GM19372 (cell line): ENCODE data around the gene GLYR1.

ENCODE experiments used
- ATAC-seq: cut with Tn5 transposase; IDR thresholded peaks from one replicate; pipeline ENCODE4 v1.9.1; 2021; ENCODE audit warnings: mild to moderate bottlenecking, low read depth, moderate library complexity; ENCODE audit not compliant: unreplicated experiment

The GLYR1 gene

DNA sequence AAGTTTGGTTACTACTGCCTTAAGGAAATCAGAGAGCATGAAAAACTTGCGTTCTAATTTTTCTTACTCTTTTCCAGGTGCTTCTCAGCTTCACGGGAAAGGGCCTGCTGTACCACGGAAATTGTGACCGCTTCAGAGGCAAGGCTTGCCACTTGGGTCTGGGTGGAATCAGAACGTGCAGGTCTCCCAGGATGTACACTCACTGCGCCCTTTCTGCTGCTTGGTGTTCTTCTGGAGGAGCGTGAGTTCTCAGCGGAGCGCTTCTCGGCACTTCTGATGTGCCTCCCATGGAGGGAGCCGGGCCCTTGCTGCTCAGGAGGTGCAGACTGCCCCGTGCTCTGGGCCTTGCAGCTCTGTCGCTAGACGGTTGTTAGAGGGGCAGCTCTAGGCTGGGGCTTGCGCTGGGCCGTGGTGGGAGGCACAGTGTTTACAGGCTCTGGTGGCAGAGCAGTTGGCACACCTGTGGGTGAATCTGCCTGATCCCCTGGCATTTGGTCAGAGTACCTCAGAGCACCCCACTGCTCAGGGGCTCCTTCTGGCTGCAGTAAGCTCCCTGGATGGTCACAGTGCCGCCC, 33.0 kb upstream of the GLYR1 start:
- no peak for ATAC-seq

DNA sequence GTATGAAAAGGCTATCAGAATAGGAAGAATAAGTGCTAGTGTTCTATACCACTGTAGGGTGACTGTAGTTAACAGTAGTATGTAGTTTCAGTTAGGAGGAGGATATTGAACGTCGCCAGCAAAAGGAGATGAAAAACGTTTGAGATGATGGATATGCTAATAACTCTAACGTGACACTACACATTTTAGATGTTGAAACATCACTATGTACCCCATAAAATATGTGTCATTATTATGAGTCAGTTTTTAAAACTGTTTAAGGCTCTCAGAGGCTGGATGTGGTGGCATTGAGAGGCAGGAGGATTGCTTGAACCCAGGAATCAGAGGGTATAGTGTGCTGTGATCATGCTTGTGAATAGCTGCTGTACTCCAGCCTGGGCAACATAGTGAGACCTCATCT, 32.0 kb upstream of the GLYR1 start:
- ATAC-seq: no peak

DNA sequence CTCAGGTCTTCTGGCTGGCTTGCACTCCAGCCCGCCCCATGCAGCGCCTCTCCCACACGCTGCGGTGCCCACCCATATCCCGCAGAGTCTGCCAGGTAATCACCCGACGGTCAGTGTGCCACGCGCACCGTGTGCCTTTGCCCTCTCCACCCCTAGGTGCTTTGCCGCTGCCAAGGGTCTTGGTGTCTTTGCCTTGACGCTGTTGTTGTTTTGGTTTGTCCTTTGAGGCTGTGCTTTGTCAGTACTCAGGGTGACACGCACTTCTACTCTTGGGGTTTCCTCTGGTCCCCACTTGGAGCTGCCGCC, 30.2 kb upstream of the GLYR1 start:
- no peak for ATAC-seq

DNA sequence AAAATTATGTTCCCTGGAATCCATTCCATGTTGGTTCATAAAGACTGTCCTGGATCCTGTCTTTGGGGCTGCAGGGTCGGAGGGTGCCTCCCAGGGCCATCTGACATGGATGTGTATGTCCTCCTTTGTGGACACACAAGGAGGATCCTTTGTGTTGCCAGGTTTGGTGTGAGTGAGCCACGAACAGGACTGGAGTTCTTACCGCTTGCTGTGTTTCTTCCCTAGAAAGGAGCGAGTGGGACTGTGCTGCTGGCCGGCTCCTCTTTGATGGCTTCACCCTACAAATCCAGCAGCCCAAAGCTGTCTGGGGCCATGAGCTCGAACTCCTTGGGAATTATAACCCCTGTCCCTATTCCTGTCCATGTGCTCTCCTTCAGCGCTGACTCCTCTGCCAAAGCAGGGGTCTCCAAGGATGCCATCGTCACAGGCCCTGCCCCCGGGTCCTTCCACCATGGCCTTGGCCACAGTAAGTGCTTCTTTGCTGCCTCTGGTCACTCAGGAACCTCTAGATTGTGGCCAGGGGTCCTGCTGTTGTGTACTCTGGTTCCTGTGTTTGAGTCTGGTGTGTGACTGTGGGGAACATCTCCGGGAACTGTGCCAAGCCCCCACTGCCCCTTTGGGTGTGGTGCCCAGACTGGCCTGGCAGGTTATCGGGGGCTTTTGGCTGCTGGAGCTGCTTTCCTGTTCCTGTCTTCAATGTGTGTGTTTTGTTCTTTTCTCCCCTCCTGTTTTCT, 29.7 kb upstream of the GLYR1 start:
- no peak for ATAC-seq

DNA sequence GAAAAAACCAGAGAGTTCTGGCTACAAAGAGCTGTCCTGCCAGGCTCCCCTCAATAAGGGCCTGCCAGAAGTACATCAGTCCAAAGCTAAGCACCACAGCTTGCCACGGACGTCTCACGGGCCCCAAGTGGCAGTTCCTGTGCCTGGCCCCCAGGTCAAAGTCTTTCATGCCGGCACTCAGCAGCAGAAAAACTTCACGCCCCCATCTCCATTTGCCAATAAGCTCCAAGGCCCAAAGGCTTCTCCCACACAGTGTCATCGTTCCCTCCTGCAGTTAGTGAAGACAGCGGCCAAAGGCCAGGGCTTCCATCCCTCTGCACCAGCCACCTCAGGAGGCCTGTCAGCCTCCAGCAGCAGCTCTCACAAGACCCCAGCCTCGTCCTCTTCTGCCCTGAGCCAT, 27.6 kb upstream of the GLYR1 start:
- ATAC-seq: no peak

DNA sequence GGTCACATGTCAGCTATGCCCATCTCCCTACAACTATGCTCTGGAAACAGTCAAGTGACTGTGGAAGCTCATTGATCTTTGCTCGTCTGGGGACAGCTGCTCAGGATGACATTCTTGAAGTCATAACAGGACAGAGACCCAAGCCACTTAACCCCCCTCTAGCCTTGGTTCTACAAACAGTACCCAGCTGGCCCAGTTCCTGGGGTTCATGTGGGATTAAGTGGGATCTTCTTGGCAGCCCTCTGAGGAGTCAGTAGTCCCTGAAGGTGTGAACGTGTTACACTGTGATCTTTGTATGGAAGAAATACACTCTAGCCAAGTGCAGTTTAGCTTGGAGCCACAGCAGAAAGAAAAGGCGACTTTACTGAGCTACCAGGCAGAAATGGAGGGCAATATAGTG, 26.0 kb upstream of the GLYR1 start:
- no peak for ATAC-seq

DNA sequence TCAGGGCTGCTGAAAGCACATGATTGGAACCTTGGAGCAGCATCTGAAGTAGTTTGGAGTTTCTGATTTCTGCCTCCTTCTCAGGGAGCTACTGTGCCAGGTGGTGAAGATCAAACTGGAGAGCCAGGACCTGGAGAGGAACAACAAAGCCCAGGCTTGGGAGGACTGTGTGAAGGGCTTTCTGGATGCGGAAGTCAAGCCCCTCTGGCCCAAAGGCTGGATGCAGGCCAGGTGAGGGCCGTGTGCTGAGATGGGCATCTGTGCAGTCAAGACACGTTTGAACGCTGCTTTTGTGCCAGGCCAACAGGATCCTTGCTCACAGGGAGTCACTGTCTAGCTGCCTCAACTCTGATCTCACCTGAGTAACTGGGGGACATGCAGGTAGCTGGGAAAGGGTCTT, 24.0 kb upstream of the GLYR1 start:
- ATAC-seq: no peak

DNA sequence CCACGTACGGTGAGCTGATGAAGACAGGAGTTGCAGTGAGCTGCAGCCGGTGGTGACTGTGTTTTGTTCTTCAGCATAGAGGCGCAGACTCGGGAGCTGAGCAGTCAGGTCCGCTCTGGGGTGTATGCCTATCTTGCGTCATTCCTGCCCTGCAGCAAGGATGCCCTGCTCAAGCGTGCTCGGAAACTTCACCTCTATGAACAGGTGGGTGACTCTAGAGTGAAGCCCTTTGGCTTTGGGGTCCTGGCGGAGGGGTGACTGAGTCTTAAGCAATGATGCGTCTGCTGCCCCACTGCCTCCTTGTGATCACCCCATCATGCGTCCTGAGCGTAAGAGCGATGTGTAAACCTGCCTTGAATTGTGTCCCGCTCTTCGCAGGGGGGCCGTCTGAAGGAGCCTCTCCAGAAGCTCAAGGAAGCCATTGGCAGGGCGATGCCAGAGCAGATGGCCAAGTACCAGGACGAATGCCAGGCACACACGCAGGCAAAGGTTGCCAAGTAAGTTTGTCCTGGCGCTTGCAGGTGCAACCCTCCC, 23.1 kb upstream of the GLYR1 start:
- no peak for ATAC-seq

DNA sequence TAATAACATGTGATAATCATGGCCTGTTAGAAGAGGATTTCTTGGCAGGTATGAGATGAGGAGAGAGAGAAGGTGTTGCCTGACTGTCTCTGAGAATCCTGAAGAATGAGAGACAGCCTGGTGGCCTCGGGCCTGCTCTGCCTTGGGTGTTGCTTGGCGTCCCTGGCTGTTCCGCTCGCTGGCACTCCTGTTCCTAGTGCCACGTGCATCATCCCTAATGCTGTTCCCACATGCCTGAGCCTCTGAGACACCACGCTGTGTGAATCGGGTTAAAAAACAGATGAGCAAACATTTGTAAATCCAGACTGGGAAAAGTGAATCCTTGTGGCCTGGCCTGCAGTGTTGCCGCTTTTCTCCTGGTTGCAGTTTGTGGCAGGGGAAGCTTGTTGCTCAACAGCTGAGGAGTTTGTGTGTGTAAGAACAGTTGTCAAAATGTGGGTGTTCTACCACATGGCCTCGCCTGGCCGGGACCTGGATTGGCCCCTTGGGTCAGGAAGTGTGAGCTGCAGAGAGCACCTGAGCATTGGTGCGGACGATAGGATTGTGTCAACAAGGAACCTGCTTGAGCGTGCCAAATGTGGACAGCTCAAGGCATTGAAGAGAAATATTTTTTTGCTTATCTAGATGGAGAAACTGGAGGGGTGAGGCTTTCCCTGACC, 22.2 kb upstream of the GLYR1 start:
- ATAC-seq: no peak

DNA sequence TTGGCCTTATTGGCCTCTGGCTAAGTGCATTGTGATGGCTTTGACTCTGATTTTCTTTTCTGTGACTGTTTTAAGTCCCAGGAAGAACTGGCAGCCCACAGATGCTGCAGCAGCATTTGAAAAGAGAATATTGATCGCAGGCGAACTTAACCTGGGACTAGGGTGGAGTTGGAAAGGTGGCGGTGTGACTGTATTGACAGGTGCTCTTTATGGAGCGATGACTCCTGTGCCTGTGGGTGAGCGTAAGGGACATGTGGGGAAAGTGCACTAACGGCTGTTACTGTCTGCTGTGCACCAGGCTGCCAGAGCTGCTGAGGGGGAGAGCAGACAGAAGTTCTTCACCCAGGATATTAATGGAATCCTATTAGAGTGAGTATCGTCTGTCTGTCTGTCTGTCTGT, 21.4 kb upstream of the GLYR1 start:
- ATAC-seq: no peak

DNA sequence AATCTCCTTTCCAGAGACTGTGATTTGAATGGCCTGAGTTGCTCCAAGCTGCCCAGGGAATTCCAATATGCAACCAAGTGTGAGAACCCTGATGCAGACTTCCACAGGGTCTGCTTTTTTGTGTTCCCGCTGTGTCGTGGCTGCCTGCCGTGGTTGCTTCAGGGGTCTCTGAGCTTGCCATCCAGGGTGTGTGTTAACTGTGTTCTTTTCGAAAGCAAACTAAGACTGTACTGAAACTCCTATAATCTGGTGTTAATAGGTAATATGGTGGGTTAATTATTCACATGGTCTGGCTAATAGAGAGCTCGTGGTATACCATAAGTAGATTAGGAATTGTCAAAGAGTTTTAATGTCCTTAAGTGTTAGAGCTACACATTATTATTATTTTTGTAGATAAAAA, 20.9 kb upstream of the GLYR1 start:
- no peak for ATAC-seq

DNA sequence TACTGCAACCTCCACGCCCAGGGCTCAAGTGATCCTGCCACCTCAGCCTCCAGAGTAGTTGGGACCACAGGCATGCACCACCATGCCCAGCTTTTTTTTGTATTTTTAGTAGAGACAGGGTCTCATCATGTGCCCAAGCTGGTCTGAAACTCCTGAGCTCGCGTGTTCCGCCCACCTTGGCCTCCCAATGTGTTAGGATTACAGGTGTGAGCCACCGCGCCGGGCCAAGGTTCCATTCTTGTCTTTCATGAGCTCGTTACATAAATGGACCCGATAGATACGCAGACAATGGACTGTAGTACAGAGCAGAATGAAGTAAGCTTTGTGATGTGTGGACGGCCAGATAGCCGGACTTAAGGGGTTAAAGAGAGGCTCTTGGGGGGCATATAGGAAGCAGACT, 19.5 kb upstream of the GLYR1 start:
- ATAC-seq: no peak

DNA sequence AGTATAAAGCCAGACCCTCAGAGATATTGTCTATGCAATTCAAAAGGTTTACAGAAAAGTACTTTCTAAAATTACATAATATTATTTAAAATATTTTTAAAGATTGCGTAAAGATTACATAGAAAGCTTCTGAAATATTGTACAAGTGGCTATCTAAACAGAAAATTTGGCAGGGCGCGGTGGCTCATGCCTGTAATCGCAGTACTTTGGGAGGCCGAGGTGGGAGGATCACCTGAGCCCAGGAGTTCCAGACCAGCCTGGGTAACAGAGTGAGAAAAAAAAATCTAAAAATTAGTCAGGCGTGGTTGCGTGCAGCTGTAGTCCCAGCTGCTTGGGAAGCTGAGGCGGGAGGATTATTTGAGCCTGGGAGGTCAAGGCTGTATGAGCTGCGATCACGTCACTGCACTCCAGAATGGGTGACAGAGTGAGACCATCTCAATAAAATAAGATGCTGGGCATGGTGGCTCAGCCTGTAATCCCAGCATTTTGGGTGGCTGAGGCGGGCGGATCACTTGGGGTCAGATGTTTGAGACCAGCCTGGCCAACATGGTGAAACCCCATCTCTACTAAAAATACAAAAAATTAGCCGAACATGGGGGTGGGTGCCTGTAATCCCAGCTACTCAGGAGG, 18.3 kb upstream of the GLYR1 start:
- no peak for ATAC-seq

DNA sequence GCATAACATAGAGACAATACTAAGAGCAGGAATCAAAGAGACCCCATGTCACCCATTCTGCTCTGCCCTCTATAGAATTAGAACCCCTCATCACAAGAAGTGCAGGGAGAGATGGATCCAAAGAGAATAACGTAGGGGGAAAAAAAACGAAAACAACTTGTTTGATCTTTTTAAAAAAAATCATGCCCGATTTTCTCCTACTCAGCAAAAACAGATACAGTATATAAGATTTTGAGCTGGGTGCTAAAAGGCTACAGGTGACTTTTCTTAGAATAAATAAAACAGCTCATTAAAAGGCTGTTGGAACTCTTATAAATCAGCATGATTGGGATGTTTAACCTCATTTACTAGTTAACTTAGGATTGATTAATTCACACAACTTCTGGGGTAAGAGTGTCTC, 17.6 kb upstream of the GLYR1 start:
- ATAC-seq: no peak

DNA sequence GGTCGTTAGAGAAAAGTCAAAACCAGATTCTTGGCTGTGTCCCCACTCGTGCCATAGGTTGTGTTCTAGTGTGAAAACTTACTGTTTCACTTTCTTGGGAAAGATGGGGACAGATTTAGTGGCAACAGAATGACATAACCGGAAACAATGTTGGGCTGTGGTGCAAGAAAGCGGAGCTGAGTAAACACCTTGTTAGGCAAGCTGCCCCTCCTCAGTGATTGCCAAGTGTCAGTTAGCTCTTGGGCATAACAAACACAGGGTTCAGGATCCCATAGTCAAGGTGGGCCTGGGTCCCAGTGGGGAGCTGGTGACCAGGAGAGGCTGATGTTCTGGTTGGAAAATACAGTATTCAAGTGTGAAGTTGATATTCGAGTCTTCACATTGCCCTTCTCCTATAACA, 15.6 kb upstream of the GLYR1 start:
- no peak for ATAC-seq

DNA sequence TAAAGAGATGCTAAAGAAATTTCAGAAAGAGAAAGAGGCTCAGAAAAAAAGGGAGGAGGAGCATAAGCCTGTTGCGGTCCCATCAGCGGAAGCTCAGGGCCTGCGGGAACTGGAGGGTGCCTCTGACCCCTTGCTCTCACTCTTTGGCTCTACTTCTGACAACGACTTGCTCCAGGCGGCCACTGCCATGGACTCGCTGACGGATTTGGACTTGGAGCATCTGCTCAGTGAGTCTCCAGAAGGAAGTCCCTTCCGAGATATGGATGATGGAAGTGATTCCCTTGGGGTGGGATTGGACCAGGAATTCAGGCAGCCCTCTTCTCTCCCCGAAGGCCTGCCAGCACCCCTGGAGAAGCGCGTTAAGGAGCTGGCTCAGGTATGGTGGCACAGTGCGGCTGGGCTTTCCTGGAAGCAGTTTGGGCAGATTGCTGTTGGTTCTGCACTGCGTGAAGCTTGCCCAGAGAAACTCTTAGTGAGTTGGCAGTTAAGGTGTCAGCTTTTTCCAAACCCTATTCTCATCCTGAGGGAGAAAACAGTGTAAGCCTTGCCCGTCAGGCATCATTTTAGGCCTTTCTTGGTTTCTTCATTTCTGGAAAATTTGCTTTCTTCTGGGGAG, 13.7 kb upstream of the GLYR1 start:
- ATAC-seq: no peak

DNA sequence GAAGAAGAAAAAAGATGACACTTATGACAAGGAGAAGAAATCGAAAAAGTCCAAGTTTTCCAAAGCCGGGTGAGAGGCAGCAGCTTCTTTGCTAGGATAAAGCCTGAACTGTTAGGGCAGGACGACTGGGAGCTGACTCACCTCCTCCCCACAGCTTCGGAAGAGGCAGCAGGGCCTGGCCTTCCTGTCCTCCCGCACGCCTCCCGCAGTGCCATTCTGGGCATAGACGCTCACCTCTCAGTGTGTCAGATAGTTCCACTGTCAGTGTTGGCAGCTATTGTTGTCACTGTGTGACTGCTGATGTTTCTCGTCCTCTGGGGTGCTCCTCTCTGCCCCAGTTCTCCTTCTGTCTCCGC, 12.8 kb upstream of the GLYR1 start:
- ATAC-seq: no peak

DNA sequence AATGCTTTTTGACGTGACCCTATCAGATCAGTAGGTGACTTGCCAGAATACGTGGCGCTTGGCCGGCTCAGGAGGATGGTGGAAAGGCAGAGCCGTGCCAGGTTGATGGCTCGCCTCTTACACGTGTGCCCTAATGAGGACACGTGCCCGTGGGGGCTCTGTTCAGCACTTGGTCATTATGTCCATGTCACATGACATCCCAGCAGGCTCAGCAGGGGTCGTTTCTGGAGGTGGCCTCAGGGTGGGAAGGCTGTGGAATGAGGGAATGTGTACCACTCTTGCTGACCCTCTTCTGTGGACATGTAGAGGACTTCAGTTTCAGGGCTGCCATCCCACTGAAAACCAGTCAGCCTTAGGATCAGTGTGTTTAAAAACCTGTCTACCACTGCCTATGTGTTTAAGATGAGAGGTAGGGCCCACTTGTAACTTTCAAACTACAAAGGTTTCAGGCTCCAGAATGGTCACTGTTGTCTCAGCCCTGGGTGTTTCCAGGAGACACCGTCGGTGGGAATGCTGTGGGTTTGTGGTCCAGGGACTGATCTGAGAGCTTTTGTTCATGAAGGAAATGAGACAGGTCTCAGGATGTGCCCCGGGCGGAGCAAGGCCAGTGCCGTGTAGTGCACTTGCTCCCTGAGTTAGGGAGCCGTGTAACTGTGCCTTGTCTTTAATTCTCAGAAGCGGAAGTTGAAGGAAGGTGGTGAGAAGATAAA, 12.3 kb upstream of the GLYR1 start:
- no peak for ATAC-seq

DNA sequence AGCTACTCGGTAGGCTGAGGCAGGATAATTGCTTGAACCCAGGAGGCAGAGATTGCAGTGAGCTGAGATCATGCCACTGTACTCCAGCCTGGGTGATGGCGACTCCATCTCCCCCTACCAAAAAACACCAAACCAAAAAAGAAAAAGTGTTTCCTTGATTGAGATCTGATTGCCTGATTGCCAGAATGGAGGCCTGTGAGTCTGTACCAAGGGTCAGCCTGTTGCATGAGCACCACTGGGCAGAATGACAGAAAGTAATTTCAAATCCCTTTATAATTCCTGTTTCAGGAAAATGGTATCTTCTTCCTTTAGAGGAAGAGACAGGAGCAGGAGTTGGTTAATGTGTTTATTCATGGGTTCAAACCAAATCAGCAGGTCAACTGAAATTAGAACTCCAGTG, 8.7 kb upstream of the GLYR1 start:
- no peak for ATAC-seq

DNA sequence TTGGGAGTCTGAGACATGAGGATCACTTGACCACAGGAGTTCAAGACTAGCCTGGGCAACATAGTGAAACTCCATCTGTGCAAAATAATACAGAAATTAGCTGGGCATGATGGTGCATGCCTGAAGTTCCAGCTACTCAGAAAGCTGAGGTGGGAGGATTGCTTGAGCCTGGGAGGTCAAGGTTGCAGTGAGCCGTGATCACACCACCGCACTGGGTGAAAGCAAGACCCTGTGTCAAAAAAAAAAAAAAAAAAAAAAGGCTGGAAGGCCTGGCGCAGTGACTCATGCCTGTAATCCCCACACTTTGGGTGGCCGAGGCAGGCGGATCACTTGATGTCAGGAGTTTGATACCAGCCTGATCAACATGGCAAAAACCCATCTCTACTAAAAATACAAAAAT, 8.3 kb upstream of the GLYR1 start:
- ATAC-seq: no peak
